Stimulated activated CD8-positive, alpha-beta memory T cell treated with anti-CD3 and anti-CD28 coated beads, Interleukin-2, amount 100 ng/mL, for 1 hour (primary cell): ENCODE results near the gene TGM2.

Experiments
- DNase-seq, 2 donors: peaks; one replicate each; pipeline ENCODE4 v3.0.0-alpha.2; 2020; ENCODE audit warnings: low read depth in 2 of 2

Gene TGM2

GRCh38 chr20:38132156-38132909, 32.7 kb downstream of the TGM2 start:
- DNase-seq: no peak

- DNase-seq: no peak
Observed at GRCh38 chr20:38131588-38132121, 33.4 kb downstream of the TGM2 start.

GRCh38 chr20:38130687-38131587, 34.1 kb downstream of the TGM2 start:
- no peak for DNase-seq

GRCh38 chr20:38129893-38130609, 35.0 kb downstream of the TGM2 start:
- DNase-seq: no peak

- DNase-seq: no peak
Observed at GRCh38 chr20:38129248-38129865, 35.7 kb downstream of the TGM2 start.

- no peak for DNase-seq
Observed at GRCh38 chr20:38128691-38129090, 36.4 kb downstream of the TGM2 start.

- no peak for DNase-seq
Observed at GRCh38 chr20:38127920-38128528, 37.0 kb downstream of the TGM2 start.

- DNase-seq: no peak
Observed at GRCh38 chr20:38126932-38127621, 38.0 kb downstream of the TGM2 start.

- no peak for DNase-seq
Observed at GRCh38 chr20:38126146-38126921, 38.7 kb downstream of the TGM2 start.

GRCh38 chr20:38125157-38126056, 39.7 kb downstream of the TGM2 start:
- DNase-seq: no peak

GRCh38 chr20:38123021-38123587, 42.0 kb downstream of the TGM2 start:
- DNase-seq: no peak

- DNase-seq: no peak
Observed at GRCh38 chr20:38121741-38122140, 43.3 kb downstream of the TGM2 start.

- DNase-seq: no peak
Observed at GRCh38 chr20:38120625-38120988, 44.5 kb downstream of the TGM2 start.

- no peak for DNase-seq
Observed at GRCh38 chr20:38119446-38119845, 45.6 kb downstream of the TGM2 start.

- no peak for DNase-seq
Observed at GRCh38 chr20:38117635-38118034, 47.4 kb downstream of the TGM2 start.

- DNase-seq: no peak
Observed at GRCh38 chr20:38117205-38117604, 47.9 kb downstream of the TGM2 start.

- no peak for DNase-seq
Observed at GRCh38 chr20:38116409-38117165, 48.5 kb downstream of the TGM2 start.

GRCh38 chr20:38115896-38116295, 49.2 kb downstream of the TGM2 start:
- DNase-seq: no peak
